Measurements from ENCODE around the gene STXBP5. TPM values are rescaled to one million over a fixed set of nuclear protein-coding genes. Genes with fewer than 3 reads are reported as not detected.

Gene STXBP5
- total and polyA plus RNA-seq, 9 donors = 3.3 to 15.4 (median 10.4) TPM

GRCh38 chr6:147167576-147168461 is 36.4 kb upstream of the STXBP5 start:
- TF ChIP-seq CTCF (IDR thresholded peaks at IDR 0.05) (no peak), POLR2A (IDR thresholded peaks at IDR 0.05) (no peak), EP300 (IDR thresholded peaks at IDR 0.05) (no peak)
- Histone ChIP-seq H3K4me1 (ENCODE audit: insufficient read depth) (no peaks in the 10 kb centered on the region), H3K4me3 (no peak overlapping the region), H3K9me3 (no peaks in the 10 kb centered on the region), H3K27me3 (no peaks in the 10 kb centered on the region), H3K27ac (no peak overlapping the region), H3K36me3 (no peaks in the 10 kb centered on the region)
- intact Hi-C loops (cut with DNase I) = no loop called here
- WGBS, 3 donors = 67 to 75% (median 74%) methylated on average over 4 of the region's 4 CpGs
- DNase-seq = no peak

- no peak for DNase-seq
- no peaks in the 10 kb centered on the region for H3K9me3 ChIP-seq
- H3K27me3 ChIP-seq = no peaks in the 10 kb centered on the region
- H3K36me3 ChIP-seq = no peaks in the 10 kb centered on the region
- no peak overlapping the region for H3K27ac ChIP-seq
- WGBS, 3 donors = 94 to 97% (median 96%) methylated on average over 1 of the region's 1 CpG
- intact Hi-C loops (cut with DNase I) = no loop called here
- H3K4me1 ChIP-seq (ENCODE audit: insufficient read depth) = no peaks in the 10 kb centered on the region
- no peak overlapping the region for H3K4me3 ChIP-seq
- TF ChIP-seq CTCF (IDR thresholded peaks at IDR 0.05) (no peak), POLR2A (IDR thresholded peaks at IDR 0.05) (no peak), EP300 (IDR thresholded peaks at IDR 0.05) (no peak)
These were observed 34.7 kb upstream of the STXBP5 start for GRCh38 chr6:147169529-147169928.

GRCh38 chr6:147170269-147170668 is 33.9 kb upstream of the STXBP5 start:
- TF ChIP-seq CTCF (IDR thresholded peaks at IDR 0.05) (no peak), EP300 (IDR thresholded peaks at IDR 0.05) (no peak), POLR2A (IDR thresholded peaks at IDR 0.05) (no peak)
- WGBS, 3 donors = 61 to 86% (median 71%) methylated on average over 1 of the region's 1 CpG
- Histone ChIP-seq H3K4me3 (no peak overlapping the region), H3K9me3 (no peaks in the 10 kb centered on the region), H3K27ac (no peak overlapping the region), H3K36me3 (no peaks in the 10 kb centered on the region), H3K4me1 (ENCODE audit: insufficient read depth) (no peaks in the 10 kb centered on the region), H3K27me3 (no peaks in the 10 kb centered on the region)
- no peak for DNase-seq
- intact Hi-C loops (cut with DNase I) = no loop called here

GRCh38 chr6:147173140-147173539 is 31.1 kb upstream of the STXBP5 start:
- Histone ChIP-seq H3K9me3 (no peaks in the 10 kb centered on the region), H3K36me3 (no peaks in the 10 kb centered on the region), H3K4me3 (no peak overlapping the region), H3K27me3 (no peaks in the 10 kb centered on the region), H3K27ac (no peak overlapping the region), H3K4me1 (ENCODE audit: insufficient read depth) (no peaks in the 10 kb centered on the region)
- DNase-seq = no peak
- intact Hi-C loops (cut with DNase I) = no loop called here
- WGBS, 3 donors = 62 to 72% (median 68%) methylated on average over 5 of the region's 5 CpGs
- TF ChIP-seq POLR2A (IDR thresholded peaks at IDR 0.05) = no peak
- no peak for TF ChIP-seq CTCF (IDR thresholded peaks at IDR 0.05)
- no peak for TF ChIP-seq EP300 (IDR thresholded peaks at IDR 0.05)

Measured in ovary (tissue), 9 donors.